HUES6 (cell line): ENCODE data around the gene DNAH9.

Experiments used
- H3K27ac ChIP-seq: 2 replicates; pipeline ENCODE4 v1.7.0; 2013; ENCODE audit warnings: low read depth, mild to moderate bottlenecking, low read length, inconsistent platforms
- H3K27me3 ChIP-seq: 2 replicates; pipeline ENCODE4 v1.6.1; 2013; ENCODE audit warnings: low read length; ENCODE audit not compliant: control insufficient read depth, insufficient read depth
- H3K36me3 ChIP-seq: 2 replicates; pipeline ENCODE4 v1.6.1; 2013; ENCODE audit warnings: low read length; ENCODE audit not compliant: control insufficient read depth, insufficient read depth
- H3K4me1 ChIP-seq: 2 replicates; pipeline ENCODE4 v1.6.1; 2013; ENCODE audit warnings: low read length; ENCODE audit not compliant: control insufficient read depth, insufficient read depth
- H3K4me3 ChIP-seq: 2 replicates; pipeline ENCODE4 v1.5.1; 2013; ENCODE audit warnings: low read depth, low read length
- H3K9ac ChIP-seq: one replicate; pipeline ENCODE4 v1.6.1; 2013; ENCODE audit warnings: mild to moderate bottlenecking, low read length
- H3K9me3 ChIP-seq: 2 replicates; pipeline ENCODE4 v1.6.1; 2013; ENCODE audit warnings: low read depth, low read length; ENCODE audit not compliant: control insufficient read depth, insufficient read depth

Gene DNAH9

DNA sequence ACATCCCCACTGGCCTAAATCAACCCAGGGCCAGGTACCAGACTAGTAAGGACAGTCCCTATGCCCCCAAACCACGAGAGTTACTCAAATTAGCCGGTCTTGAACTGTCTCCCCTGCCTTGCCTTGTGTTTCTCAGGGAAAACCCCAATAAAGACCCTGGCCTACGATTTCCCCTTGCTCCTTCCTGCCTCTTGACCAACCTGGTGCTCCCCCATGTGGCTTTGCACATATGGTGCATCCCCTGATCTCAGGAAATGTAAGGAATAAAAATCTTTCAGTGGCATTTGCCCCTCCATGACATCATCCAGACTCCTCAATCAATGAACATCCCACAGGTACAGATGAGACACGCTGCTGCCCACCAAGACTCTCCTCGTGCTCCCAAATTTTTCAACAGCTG, 311.1 kb downstream of the DNAH9 start:
- Histone ChIP-seq H3K27me3 (no peaks in the 10 kb centered on the region), H3K9me3 (peaks cover 15% of the 10 kb centered on the region), H3K9ac (no peak overlapping the region), H3K4me3 (no peak overlapping the region), H3K27ac (no peak overlapping the region), H3K36me3 (no peaks in the 10 kb centered on the region), H3K4me1 (no peaks in the 10 kb centered on the region; the same call in 1 of the 2 replicates)

- H3K9ac ChIP-seq = no peak overlapping the region
- no peak overlapping the region for H3K4me3 ChIP-seq
- H3K27ac ChIP-seq = no peak overlapping the region
- peaks cover 11% of the 10 kb centered on the region for H3K9me3 ChIP-seq
- no peaks in the 10 kb centered on the region for H3K27me3 ChIP-seq
- no peaks in the 10 kb centered on the region for H3K36me3 ChIP-seq
- no peaks in the 10 kb centered on the region for H3K4me1 ChIP-seq
Observed at GRCh38 chr17:11916091-11916490, 317.8 kb downstream of the DNAH9 start.

GRCh38 chr17:11917415-11917814, 319.1 kb downstream of the DNAH9 start:
- no peaks in the 10 kb centered on the region for H3K27me3 ChIP-seq
- no peak overlapping the region for H3K27ac ChIP-seq
- H3K36me3 ChIP-seq = no peaks in the 10 kb centered on the region
- no peak overlapping the region for H3K4me3 ChIP-seq
- no peaks in the 10 kb centered on the region for H3K4me1 ChIP-seq
- no peaks in the 10 kb centered on the region for H3K9me3 ChIP-seq
- H3K9ac ChIP-seq = no peak overlapping the region

GRCh38 chr17:11921296-11921695, 323.0 kb downstream of the DNAH9 start:
- no peaks in the 10 kb centered on the region for H3K27me3 ChIP-seq
- no peaks in the 10 kb centered on the region for H3K9me3 ChIP-seq
- peaks cover 5% of the 10 kb centered on the region; the same call in 1 of the 2 replicates for H3K4me1 ChIP-seq
- H3K4me3 ChIP-seq = no peak overlapping the region
- no peak overlapping the region for H3K9ac ChIP-seq
- H3K27ac ChIP-seq = no peak overlapping the region
- no peaks in the 10 kb centered on the region for H3K36me3 ChIP-seq

DNA sequence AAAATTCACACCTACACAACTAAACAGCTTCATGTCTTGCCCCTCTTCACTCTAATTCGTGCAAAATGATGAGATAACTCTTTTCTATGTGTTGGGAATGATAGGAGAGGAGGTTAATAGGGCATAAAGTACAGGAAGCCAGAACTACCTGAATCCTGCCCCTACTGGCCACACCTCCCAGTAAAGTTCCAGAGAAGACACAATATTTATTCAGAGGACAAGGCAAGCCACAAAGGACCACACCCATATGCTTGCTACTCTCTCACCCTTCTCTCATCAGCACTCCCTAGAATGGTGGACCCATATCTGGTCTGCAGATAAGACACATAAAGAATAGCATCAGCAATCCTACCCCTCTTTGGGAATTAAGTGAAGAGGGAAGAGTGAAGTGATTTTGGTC, 324.4 kb downstream of the DNAH9 start:
- Histone ChIP-seq H3K27ac (no peak overlapping the region), H3K4me3 (no peak overlapping the region), H3K27me3 (no peaks in the 10 kb centered on the region), H3K4me1 (peaks cover 7% of the 10 kb centered on the region; the same call in 1 of the 2 replicates), H3K9ac (no peak overlapping the region), H3K9me3 (0 out of 2 replicates have a peak, but pooled peaks cover 3% of the 10 kb centered on the region), H3K36me3 (no peaks in the 10 kb centered on the region)

GRCh38 chr17:11924076-11924475, 325.8 kb downstream of the DNAH9 start:
- no peak overlapping the region for H3K9ac ChIP-seq
- no peaks in the 10 kb centered on the region for H3K36me3 ChIP-seq
- no peaks in the 10 kb centered on the region for H3K27me3 ChIP-seq
- H3K4me3 ChIP-seq = no peak overlapping the region
- 0 out of 2 replicates have a peak, but pooled peaks cover 3% of the 10 kb centered on the region for H3K9me3 ChIP-seq
- H3K4me1 ChIP-seq = peaks cover 16% of the 10 kb centered on the region
- no peak overlapping the region for H3K27ac ChIP-seq

GRCh38 chr17:11925262-11926021, 327.2 kb downstream of the DNAH9 start:
- 0 out of 2 replicates have a peak, but pooled peaks cover 3% of the 10 kb centered on the region for H3K9me3 ChIP-seq
- H3K9ac ChIP-seq = no peak overlapping the region
- peaks cover 16% of the 10 kb centered on the region for H3K4me1 ChIP-seq
- H3K27ac ChIP-seq = no peak overlapping the region
- H3K4me3 ChIP-seq = no peak overlapping the region
- H3K27me3 ChIP-seq = no peaks in the 10 kb centered on the region
- H3K36me3 ChIP-seq = no peaks in the 10 kb centered on the region

GRCh38 chr17:11928436-11928835, 330.2 kb downstream of the DNAH9 start:
- H3K4me1 ChIP-seq = peaks cover 16% of the 10 kb centered on the region
- H3K9ac ChIP-seq = no peak overlapping the region
- H3K27me3 ChIP-seq = no peaks in the 10 kb centered on the region
- H3K36me3 ChIP-seq = no peaks in the 10 kb centered on the region
- 0 out of 2 replicates have a peak, but pooled peaks cover 3% of the 10 kb centered on the region for H3K9me3 ChIP-seq
- H3K4me3 ChIP-seq = no peak overlapping the region
- no peak overlapping the region for H3K27ac ChIP-seq

DNA sequence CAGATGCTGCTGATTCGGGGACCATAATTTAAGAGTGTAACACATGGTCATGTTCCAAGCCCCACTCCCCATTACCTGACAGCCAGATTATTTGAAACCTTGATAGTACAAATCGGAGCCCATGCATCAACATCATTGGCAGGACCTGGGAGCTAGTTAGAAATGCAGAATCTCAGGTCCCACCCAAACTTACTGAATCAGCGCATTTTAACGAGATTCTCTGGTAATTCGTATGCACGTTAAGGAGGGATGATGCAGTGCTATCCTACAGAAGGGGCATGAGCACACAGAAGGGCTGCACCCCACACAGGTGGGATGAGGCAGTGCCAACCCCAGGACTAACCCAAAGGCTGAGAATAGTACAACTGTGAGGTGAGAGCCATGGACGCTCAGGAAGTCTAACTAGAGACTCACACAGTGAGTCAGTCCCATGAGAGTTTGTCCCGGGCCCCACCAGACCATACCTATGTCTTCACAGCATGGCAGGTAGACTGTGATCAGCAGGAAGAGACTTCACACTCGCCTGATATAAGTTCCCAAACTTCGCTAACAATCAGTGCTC, 334.1 kb downstream of the DNAH9 start:
- H3K4me1 ChIP-seq = peaks cover 11% of the 10 kb centered on the region
- H3K4me3 ChIP-seq = no peak overlapping the region
- H3K27me3 ChIP-seq = no peaks in the 10 kb centered on the region

DNA sequence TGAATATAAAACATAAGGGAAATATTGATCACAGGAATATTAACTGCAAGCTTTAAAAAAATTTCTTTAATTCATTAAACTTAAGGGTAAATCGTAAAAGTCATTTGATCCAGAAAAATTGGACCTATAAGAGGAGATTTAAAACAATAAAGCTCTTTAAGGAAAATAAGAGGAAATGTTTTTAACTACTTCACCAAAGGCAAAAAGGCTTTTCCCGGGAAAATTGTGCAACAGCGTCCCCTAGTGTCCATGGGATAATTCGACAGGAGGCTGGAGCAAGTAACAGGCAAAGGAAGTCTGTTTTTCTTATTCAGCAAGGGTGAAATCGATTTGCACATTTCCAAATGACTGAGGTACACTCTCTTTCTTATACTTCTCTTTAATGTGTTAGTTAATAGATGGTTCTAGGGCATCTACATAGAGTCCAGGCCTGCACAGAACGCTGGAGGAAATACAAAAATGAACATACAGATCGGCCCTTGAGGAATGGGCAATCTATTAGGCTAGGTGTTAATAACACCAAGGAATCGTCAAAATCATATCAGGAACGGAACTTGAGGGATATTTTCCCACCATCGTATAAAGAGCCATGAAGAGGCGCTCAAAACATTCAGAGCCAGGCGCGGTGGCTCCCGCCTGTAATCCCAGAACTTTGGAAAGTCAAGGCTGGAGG, 337.6 kb downstream of the DNAH9 start:
- Histone ChIP-seq H3K27me3 (no peaks in the 10 kb centered on the region), H3K9ac (no peak overlapping the region), H3K27ac (no peak overlapping the region), H3K9me3 (no peaks in the 10 kb centered on the region), H3K36me3 (no peaks in the 10 kb centered on the region), H3K4me1 (no peaks in the 10 kb centered on the region), H3K4me3 (no peak overlapping the region)

More for the DNA sequence above, 334.1 kb downstream of the DNAH9 start:
- H3K9me3 ChIP-seq = no peaks in the 10 kb centered on the region
- H3K27ac ChIP-seq = no peak overlapping the region
- no peak overlapping the region for H3K9ac ChIP-seq
- H3K36me3 ChIP-seq = no peaks in the 10 kb centered on the region

- H3K9ac ChIP-seq = no peak overlapping the region
- H3K27me3 ChIP-seq = no peaks in the 10 kb centered on the region
- no peaks in the 10 kb centered on the region for H3K4me1 ChIP-seq
- H3K9me3 ChIP-seq = no peaks in the 10 kb centered on the region
- H3K36me3 ChIP-seq = no peaks in the 10 kb centered on the region
- H3K4me3 ChIP-seq = no peak overlapping the region
- H3K27ac ChIP-seq = no peak overlapping the region
Observed at GRCh38 chr17:11940904-11941303, 342.6 kb downstream of the DNAH9 start.
